Ovary (tissue), 9 donors: ENCODE data around the gene PIK3CD. TPM values are rescaled to one million over a fixed set of nuclear protein-coding genes. Genes with fewer than 3 reads are reported as not detected.

Experiments used
- DNase-seq, 5 donors: peaks; one replicate each; pipeline ENCODE4 v3.0.0-alpha.2; 2019 to 2020
- H3K27ac ChIP-seq, 2 donors: fragments of 200-600 bp; one replicate each; pipeline versions ENCODE4 v1.5.1 to v1.8.0; 2019 to 2022
- H3K27me3 ChIP-seq: fragments of 200-600 bp; one replicate; pipeline ENCODE4 v1.8.0; 2022
- H3K36me3 ChIP-seq: fragments of 200-600 bp; sonication (generic); one replicate; pipeline ENCODE4 v1.5.1; 2019
- H3K4me1 ChIP-seq: one replicate; pipeline ENCODE4 v1.8.1; 2013; ENCODE audit warnings: mild to moderate bottlenecking, moderate library complexity; ENCODE audit not compliant: insufficient read depth
- H3K4me3 ChIP-seq: fragments of 200-600 bp; sonication (generic); one replicate; pipeline ENCODE4 v1.5.1; 2017
- H3K9me3 ChIP-seq, 2 donors: fragments of 200-600 bp in 1 of 2; sonication (generic) in 1 of 2; one replicate each; pipeline versions ENCODE4 v1.5.1 to v1.8.1; 2013 to 2019; ENCODE audit warnings: mild to moderate bottlenecking in 1 of 2, moderate library complexity in 1 of 2
- EP300 ChIP-seq: sonication (generic); formaldehyde crosslinking; IDR thresholded peaks from one replicate; pipeline ENCODE4 v1.6.1; 2017; ENCODE audit warnings: antibody characterized with exemption
- POLR2A ChIP-seq: fragments of 450-650 bp; IDR thresholded peaks from one replicate; pipeline ENCODE4 v1.6.1; 2017; ENCODE audit warnings: antibody characterized with exemption, mild to moderate bottlenecking, moderate library complexity
- WGBS, 3 donors: extraction: QIAGEN DNeasy Blood & Tissue Kit in 1 of 3; methylation state at CpG; one replicate each; pipeline versions ENCODE4 v1.1.5 to v1.1.7; 2013 to 2017; 5-methylcytosine and 5-hydroxymethylcytosine counted together
- intact Hi-C, 4 donors: fragments of 100-400 bp; cut with DNase I; formaldehyde crosslinking; loops; one replicate each; pipeline versions ENCODE4 v1.11.0 to v1.15.1; 2022 to 2023
- polyA plus RNA-seq, 2 donors: library from polyadenylated mRNA; stranded (reverse); fragments of 200-250 nt in 1 of 2; fragments of 350-450 nt in 1 of 2; fragmentation: Illumina TruSeq in 1 of 2; extraction: RNeasy Lipid Tissue Mini Kit (QIAGEN cat#74804) in 1 of 2; gene quantifications; one replicate each; pipeline ENCODE4 v1.2.3, GENCODE V29; 2013 to 2014
- total RNA-seq, 7 donors: library from RNA; depleted of rRNA in 2 of 7; stranded (reverse); fragments of >200 nt in 2 of 7; fragmentation: NEBNext Ultra II Directional in 3 of 7; extraction: Animal tissue kit (Norgen Biotek cat#: 25700) in 3 of 7; gene quantifications; one replicate each; pipeline versions ENCODE4 v1.1.0 to v1.2.4, GENCODE V29; 2016 to 2023
- TF ChIP-seq, protein P1 (sequence below), 3 donors: fragments of 450-650 bp in 2 of 3; fragments of 200-600 bp in 1 of 3; IDR thresholded peaks; one replicate each; pipeline versions ENCODE4 v1.5.1 to v1.8.0; 2016 to 2022; ENCODE audit warnings: antibody characterized with exemption in 3 of 3, mild to moderate bottlenecking in 1 of 3
- donor health status: DM: no; HTN: no; CAD: no; lungs with moderate emphysema.
- donor health status: DM: no; HTN: no; CAD: no.
- donor health status: Bipolar disorder and iron deficiency.
- donor health status: DM: yes; HTN: yes; CAD: no.
- donor health status: DM: no; HTN: no; CAD: no.
- donor health status: DM: yes; HTN: yes; CAD: no.

PIK3CD gene
- total and polyA plus RNA-seq, 9 donors = 3.7 to 9.2 (median 8.0) TPM

DNA sequence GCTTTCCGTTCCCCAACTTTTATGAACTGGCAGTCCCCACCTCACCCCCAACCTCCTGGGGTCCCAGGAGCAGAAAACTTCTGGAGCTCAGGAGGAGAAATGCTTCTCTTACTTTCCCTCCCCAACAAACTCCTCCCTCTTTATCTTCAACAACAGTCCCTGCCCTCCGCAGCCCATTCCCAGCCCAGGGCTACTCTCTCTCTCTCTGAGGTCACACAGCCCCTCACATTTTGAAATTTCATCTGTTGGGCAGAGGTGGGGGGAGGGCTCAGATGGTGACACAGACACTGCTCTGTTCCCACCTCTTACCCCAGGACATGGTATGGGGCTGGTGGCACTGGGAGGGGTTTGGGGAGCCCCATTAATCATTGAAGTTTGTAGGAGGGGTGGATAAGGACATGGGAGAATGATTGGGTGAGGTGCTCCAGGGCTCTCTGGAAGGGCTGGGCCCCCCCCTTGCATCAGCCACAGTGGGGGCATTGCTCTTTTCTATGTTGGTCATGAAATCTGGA lies 6.0 kb downstream of the PIK3CD start:
- no peaks in the 10 kb centered on the region for H3K27me3 ChIP-seq
- intact Hi-C loops = no loop called here
- H3K4me1 ChIP-seq = no peaks in the 10 kb centered on the region
- H3K27ac ChIP-seq = no peak overlapping the region
- H3K36me3 ChIP-seq = no peaks in the 10 kb centered on the region
- no peak for DNase-seq
- no peaks in the 10 kb centered on the region for H3K9me3 ChIP-seq
- WGBS, 3 donors = 71 to 79% (median 76%) methylated on average over 2 of the region's 2 CpGs
- no peak overlapping the region for H3K4me3 ChIP-seq
- no peak for TF ChIP-seq POLR2A
- TF ChIP-seq, protein P1, sequence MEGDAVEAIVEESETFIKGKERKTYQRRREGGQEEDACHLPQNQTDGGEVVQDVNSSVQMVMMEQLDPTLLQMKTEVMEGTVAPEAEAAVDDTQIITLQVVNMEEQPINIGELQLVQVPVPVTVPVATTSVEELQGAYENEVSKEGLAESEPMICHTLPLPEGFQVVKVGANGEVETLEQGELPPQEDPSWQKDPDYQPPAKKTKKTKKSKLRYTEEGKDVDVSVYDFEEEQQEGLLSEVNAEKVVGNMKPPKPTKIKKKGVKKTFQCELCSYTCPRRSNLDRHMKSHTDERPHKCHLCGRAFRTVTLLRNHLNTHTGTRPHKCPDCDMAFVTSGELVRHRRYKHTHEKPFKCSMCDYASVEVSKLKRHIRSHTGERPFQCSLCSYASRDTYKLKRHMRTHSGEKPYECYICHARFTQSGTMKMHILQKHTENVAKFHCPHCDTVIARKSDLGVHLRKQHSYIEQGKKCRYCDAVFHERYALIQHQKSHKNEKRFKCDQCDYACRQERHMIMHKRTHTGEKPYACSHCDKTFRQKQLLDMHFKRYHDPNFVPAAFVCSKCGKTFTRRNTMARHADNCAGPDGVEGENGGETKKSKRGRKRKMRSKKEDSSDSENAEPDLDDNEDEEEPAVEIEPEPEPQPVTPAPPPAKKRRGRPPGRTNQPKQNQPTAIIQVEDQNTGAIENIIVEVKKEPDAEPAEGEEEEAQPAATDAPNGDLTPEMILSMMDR (IDR thresholded peaks at IDR 0.05) = no peak

DNA sequence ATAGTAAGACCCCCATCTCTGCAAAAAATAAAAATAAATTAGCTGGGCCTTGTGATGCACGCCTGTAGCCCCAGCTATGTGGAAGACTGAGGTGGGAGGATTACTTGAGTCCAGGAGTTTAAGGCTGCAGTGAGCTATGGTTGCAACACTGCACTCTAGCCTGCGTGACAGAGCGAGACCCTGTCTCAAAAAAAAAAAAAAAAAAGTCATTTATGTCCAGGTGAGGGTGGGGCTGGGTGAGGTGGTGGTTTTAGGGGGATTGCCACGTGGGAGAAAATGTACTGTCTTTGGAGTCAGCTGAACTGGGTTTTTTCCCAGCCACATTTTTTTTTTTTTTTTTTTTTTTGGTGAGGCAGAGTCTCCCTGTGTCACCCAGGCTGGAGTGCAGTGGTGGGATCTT lies 6.7 kb downstream of the PIK3CD start:
- Histone ChIP-seq H3K4me1 (no peaks in the 10 kb centered on the region), H3K4me3 (no peak overlapping the region), H3K36me3 (no peaks in the 10 kb centered on the region), H3K27ac (no peak overlapping the region), H3K27me3 (no peaks in the 10 kb centered on the region), H3K9me3 (no peaks in the 10 kb centered on the region)
- no peak for DNase-seq
- intact Hi-C loops = no loop called here
- no peak for TF ChIP-seq EP300
- TF ChIP-seq POLR2A = no peak
- TF ChIP-seq, protein P1 (IDR thresholded peaks at IDR 0.05) = no peak
- WGBS, 3 donors = 71 to 80% (median 79%) methylated on average over 4 of the region's 4 CpGs

DNA sequence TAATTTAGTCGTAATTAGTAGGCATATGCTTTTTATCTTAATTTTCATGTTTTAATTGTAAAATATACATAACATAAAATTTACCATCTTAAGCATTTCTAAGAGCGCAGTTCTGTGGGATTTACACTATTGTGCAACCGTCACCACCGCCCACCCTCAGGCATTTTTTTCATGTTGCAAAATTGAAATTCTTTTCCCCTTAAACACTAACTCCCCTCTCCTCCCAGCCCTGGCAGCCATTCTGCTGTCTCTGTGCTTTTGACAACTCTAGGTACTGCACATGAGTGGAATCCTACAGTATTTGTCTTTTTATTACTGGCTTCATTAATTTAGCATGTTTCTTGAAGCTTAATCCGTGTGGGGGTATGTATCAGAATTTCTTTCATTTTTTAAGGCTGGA lies 7.8 kb downstream of the PIK3CD start:
- no peaks in the 10 kb centered on the region for H3K27me3 ChIP-seq
- H3K4me1 ChIP-seq = no peaks in the 10 kb centered on the region
- H3K36me3 ChIP-seq = no peaks in the 10 kb centered on the region
- 18 to 28% (median 22%) methylated on average over 5 of the region's 5 CpGs for WGBS, 3 donors
- H3K4me3 ChIP-seq = no peak overlapping the region
- no peak for TF ChIP-seq EP300
- no peak for TF ChIP-seq POLR2A
- TF ChIP-seq, protein P1 (IDR thresholded peaks at IDR 0.05) = no peak
- DNase-seq = no peak
- intact Hi-C loops = no loop called here
- no peak overlapping the region for H3K27ac ChIP-seq
- H3K9me3 ChIP-seq = no peaks in the 10 kb centered on the region

DNA sequence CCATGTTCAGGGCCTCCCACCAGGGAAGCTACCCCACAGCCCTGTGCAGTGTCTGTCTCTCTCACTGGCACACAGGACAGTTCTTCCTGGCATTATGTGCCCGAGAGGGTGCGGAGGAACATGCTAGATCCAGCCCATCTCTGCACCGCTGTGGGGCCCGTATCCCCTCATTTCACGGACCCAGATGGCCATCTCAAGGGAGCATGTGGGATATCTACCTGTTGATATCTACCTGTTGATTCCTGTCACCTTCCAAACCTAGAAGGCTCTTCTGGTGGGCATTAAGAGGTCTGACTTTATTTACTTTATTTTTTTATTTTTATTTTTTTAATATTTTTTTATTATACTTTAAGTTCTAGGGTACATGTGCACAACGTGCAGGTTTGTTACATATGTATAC lies 11.7 kb downstream of the PIK3CD start:
- WGBS, 3 donors = 82 to 89% (median 87%) methylated on average over 6 of the region's 6 CpGs
- intact Hi-C loops = no loop called here
- Histone ChIP-seq H3K27ac (no peak overlapping the region), H3K36me3 (no peaks in the 10 kb centered on the region), H3K9me3 (no peaks in the 10 kb centered on the region), H3K4me1 (no peaks in the 10 kb centered on the region), H3K4me3 (no peak overlapping the region), H3K27me3 (no peaks in the 10 kb centered on the region)
- no peak for DNase-seq
- no peak for TF ChIP-seq EP300
- TF ChIP-seq, protein P1 (IDR thresholded peaks at IDR 0.05) = no peak
- no peak for TF ChIP-seq POLR2A

DNA sequence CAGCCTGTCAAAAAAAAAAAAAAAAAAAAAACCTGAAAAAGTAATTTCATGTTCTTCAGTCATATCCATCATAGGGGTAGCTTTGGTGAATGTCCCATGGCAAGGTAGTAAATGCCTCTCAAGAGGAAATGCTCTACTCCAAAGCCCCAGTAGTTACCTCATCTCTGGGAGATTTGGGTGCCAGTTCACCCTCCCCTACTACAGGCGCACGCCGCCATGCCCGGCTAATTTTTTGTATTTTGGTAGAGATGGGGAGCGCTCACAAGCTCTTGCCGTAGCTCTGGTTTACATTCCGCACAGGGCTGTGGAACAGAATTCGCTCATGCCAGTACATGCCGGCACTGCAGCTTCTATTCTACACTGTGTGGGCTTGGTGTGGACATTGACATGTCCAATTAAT lies 13.7 kb downstream of the PIK3CD start:
- WGBS, 3 donors = 88 to 91% (median 90%) methylated on average over 9 of the region's 9 CpGs
- Histone ChIP-seq H3K9me3 (no peaks in the 10 kb centered on the region), H3K4me3 (no peak overlapping the region), H3K4me1 (no peaks in the 10 kb centered on the region), H3K27me3 (no peaks in the 10 kb centered on the region), H3K36me3 (no peaks in the 10 kb centered on the region), H3K27ac (no peak overlapping the region)
- no peak for DNase-seq
- TF ChIP-seq POLR2A = no peak
- intact Hi-C loops = no loop called here
